DMS114 treated with DMSO at 0.1 percent for 48 hours (cell line): ENCODE results near the gene FRMD4A.
"Not testable (repeated sequence)": the region's sequence is repeated elsewhere in the genome, so short reads cannot be mapped to it uniquely, and the experiment has no call there.

ENCODE experiments used
- DNase-seq: peaks from one replicate; lab custom pipeline; 2025; ENCODE audit not compliant: unreplicated experiment; lab: John Stamatoyannopoulos, UW

The FRMD4A gene

GRCh38 chr10:13831711-13832141 lies 499.0 kb downstream of the FRMD4A start:
- DNase-seq: no peak

GRCh38 chr10:13830385-13830784 lies 500.3 kb downstream of the FRMD4A start:
- no peak for DNase-seq

- no peak for DNase-seq
These were observed 500.9 kb downstream of the FRMD4A start for GRCh38 chr10:13829790-13830189.

GRCh38 chr10:13828284-13828683 lies 502.4 kb downstream of the FRMD4A start:
- not testable (repeated sequence) for DNase-seq

- DNase-seq: no peak
These were observed 503.5 kb downstream of the FRMD4A start for GRCh38 chr10:13827076-13827797.

- no peak for DNase-seq
These were observed 506.9 kb downstream of the FRMD4A start for GRCh38 chr10:13823709-13824405.

GRCh38 chr10:13823096-13823708 lies 507.5 kb downstream of the FRMD4A start:
- no peak for DNase-seq

GRCh38 chr10:13822490-13822889 lies 508.2 kb downstream of the FRMD4A start:
- DNase-seq: no peak

- no peak for DNase-seq
These were observed 509.8 kb downstream of the FRMD4A start for GRCh38 chr10:13820964-13821337.

GRCh38 chr10:13820119-13820963 lies 510.4 kb downstream of the FRMD4A start:
- DNase-seq: no peak

GRCh38 chr10:13816195-13816925 lies 514.4 kb downstream of the FRMD4A start:
- no peak for DNase-seq

GRCh38 chr10:13815756-13816155 lies 515.0 kb downstream of the FRMD4A start:
- no peak for DNase-seq

- DNase-seq: no peak
These were observed 517.2 kb downstream of the FRMD4A start for GRCh38 chr10:13813550-13813949.

- DNase-seq: no peak
These were observed 517.9 kb downstream of the FRMD4A start for GRCh38 chr10:13812804-13813203.

- no peak for DNase-seq
These were observed 520.2 kb downstream of the FRMD4A start for GRCh38 chr10:13810568-13810967.

- DNase-seq: no peak
These were observed 521.3 kb downstream of the FRMD4A start for GRCh38 chr10:13809427-13809826.

GRCh38 chr10:13808556-13809391 lies 522.0 kb downstream of the FRMD4A start:
- DNase-seq: no peak

- no peak for DNase-seq
These were observed 524.3 kb downstream of the FRMD4A start for GRCh38 chr10:13806419-13806818.
